ENCODE results near the gene IFT57. TPM values are rescaled to one million over a fixed set of nuclear protein-coding genes. Genes with fewer than 3 reads are reported as not detected.
A peak's percentile ranks its signal among the peaks of the same experiment; 100 is the strongest.
"Not testable (repeated sequence)": the region's sequence is repeated elsewhere in the genome, so short reads cannot be mapped to it uniquely, and the experiment has no call there.

The IFT57 gene
- total RNA-seq, 1 donor from 2014 or later, result 128 TPM

- Histone ChIP-seq H3K27me3 (ENCODE audit: low read depth) (no peaks in the 10 kb centered on the region), H3K4me1 (no peaks in the 10 kb centered on the region), H3K4me3 (no peak overlapping the region), H3K27ac (no peak overlapping the region), H3K36me3 (peaks cover 17% of the 10 kb centered on the region), H3K9me3 (no peaks in the 10 kb centered on the region)
- intact Hi-C loops (cut with DNase I), result no loop called here
- DNase-seq, result no peak
- no peak for ATAC-seq
- TF ChIP-seq, protein P1, sequence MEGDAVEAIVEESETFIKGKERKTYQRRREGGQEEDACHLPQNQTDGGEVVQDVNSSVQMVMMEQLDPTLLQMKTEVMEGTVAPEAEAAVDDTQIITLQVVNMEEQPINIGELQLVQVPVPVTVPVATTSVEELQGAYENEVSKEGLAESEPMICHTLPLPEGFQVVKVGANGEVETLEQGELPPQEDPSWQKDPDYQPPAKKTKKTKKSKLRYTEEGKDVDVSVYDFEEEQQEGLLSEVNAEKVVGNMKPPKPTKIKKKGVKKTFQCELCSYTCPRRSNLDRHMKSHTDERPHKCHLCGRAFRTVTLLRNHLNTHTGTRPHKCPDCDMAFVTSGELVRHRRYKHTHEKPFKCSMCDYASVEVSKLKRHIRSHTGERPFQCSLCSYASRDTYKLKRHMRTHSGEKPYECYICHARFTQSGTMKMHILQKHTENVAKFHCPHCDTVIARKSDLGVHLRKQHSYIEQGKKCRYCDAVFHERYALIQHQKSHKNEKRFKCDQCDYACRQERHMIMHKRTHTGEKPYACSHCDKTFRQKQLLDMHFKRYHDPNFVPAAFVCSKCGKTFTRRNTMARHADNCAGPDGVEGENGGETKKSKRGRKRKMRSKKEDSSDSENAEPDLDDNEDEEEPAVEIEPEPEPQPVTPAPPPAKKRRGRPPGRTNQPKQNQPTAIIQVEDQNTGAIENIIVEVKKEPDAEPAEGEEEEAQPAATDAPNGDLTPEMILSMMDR (IDR thresholded peaks at IDR 0.05), result no peak
Measured at GRCh38 chr3:108159865-108160264, 62.4 kb downstream of the IFT57 start.

- no peak overlapping the region for H3K27ac ChIP-seq
- H3K4me1 ChIP-seq, result no peaks in the 10 kb centered on the region
- ATAC-seq (no peak), DNase-seq (no peak)
- intact Hi-C loops (cut with DNase I), result no loop called here
- H3K4me3 ChIP-seq, result no peak overlapping the region
- TF ChIP-seq, protein P1 (IDR thresholded peaks at IDR 0.05), result no peak
- no peaks in the 10 kb centered on the region for H3K9me3 ChIP-seq
- peaks cover 16% of the 10 kb centered on the region for H3K36me3 ChIP-seq
- no peaks in the 10 kb centered on the region for H3K27me3 ChIP-seq (ENCODE audit: low read depth)
Measured at GRCh38 chr3:108159105-108159504, 63.1 kb downstream of the IFT57 start.

DNA sequence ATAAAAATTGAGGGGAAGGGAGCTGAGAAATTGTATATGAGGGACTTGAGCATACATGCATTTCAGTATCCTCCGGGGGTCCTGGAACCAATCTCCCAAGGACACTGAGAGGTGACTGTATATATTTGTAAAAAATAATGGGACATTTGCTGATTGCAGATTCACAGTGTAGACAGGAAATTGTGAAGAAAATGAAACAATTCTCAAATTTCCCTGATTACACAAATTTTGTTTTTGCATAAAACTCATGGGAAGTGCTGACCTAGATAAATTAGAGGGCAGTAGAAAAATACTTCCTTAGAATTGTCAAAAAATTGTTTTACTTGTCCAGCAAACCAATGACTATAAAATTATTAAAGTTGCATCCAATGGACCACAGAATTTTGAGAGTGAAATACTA lies 64.0 kb downstream of the IFT57 start:
- Histone ChIP-seq H3K4me3 (no peak overlapping the region), H3K9me3 (no peaks in the 10 kb centered on the region), H3K36me3 (peaks cover 10% of the 10 kb centered on the region), H3K27me3 (ENCODE audit: low read depth) (no peaks in the 10 kb centered on the region), H3K27ac (no peak overlapping the region), H3K4me1 (no peaks in the 10 kb centered on the region)
- intact Hi-C loops (cut with DNase I), result no loop called here
- DNase-seq, result no peak
- ATAC-seq, result no peak
- TF ChIP-seq, protein P1 (IDR thresholded peaks at IDR 0.05), result no peak

- Histone ChIP-seq H3K27ac (no peak overlapping the region), H3K9me3 (no peaks in the 10 kb centered on the region), H3K27me3 (ENCODE audit: low read depth) (no peaks in the 10 kb centered on the region), H3K4me1 (peaks cover 6% of the 10 kb centered on the region), H3K4me3 (no peak overlapping the region), H3K36me3 (peaks cover 8% of the 10 kb centered on the region)
- TF ChIP-seq, protein P1 (IDR thresholded peaks at IDR 0.05), result no peak
- DNase-seq (no peak), ATAC-seq (peak in 1 of 2 donors; percentile 42)
- intact Hi-C loops (cut with DNase I), result no loop called here
Measured at GRCh38 chr3:108157273-108157672, 65.0 kb downstream of the IFT57 start.

GRCh38 chr3:108156312-108156853 lies 65.8 kb downstream of the IFT57 start:
- Histone ChIP-seq H3K4me3 (no peak overlapping the region), H3K27ac (no peak overlapping the region), H3K36me3 (no peaks in the 10 kb centered on the region), H3K4me1 (peaks cover 6% of the 10 kb centered on the region), H3K27me3 (ENCODE audit: low read depth) (no peaks in the 10 kb centered on the region), H3K9me3 (no peaks in the 10 kb centered on the region)
- intact Hi-C loops (cut with DNase I), result no loop called here
- DNase-seq (no peak), ATAC-seq (no peak)
- TF ChIP-seq, protein P1 (IDR thresholded peaks at IDR 0.05), result no peak

- H3K4me3 ChIP-seq; H3K27me3 ChIP-seq (ENCODE audit: low read depth); DNase-seq; ATAC-seq; H3K4me1 ChIP-seq; H3K36me3 ChIP-seq; intact Hi-C loops (cut with DNase I); H3K9me3 ChIP-seq; H3K27ac ChIP-seq: not testable (repeated sequence)
Measured at GRCh38 chr3:108155642-108156041, 66.6 kb downstream of the IFT57 start.
